DOHH2 (cell line): ENCODE results near the gene ARID5A.

ENCODE experiments used
- CTCF ChIP-seq: fragments of 200-600 bp; sonication (generic); IDR thresholded peaks from one replicate; pipeline ENCODE4 v1.5.1; 2014; ENCODE audit warnings: antibody characterized with exemption, mild to moderate bottlenecking, low read depth, low read length; ENCODE audit not compliant: poor library complexity, severe bottlenecking
- EZH2phosphoT487 ChIP-seq: fragments of 200-600 bp; sonication (generic); IDR thresholded peaks from 2 replicates; pipeline ENCODE4 v1.6.1; 2017; ENCODE audit warnings: borderline replicate concordance, mild to moderate bottlenecking, antibody characterized with exemption, low read length, moderate library complexity, mixed read lengths

- TF ChIP-seq CTCF = no peak
- TF ChIP-seq EZH2phosphoT487 = no peak
Measured at GRCh38 chr2:96591494-96591893, 54.9 kb downstream of the ARID5A start.
